Measurements from ENCODE around the gene DYNLT2B. TPM values are rescaled to one million over a fixed set of nuclear protein-coding genes. Genes with fewer than 3 reads are reported as not detected.

The DYNLT2B gene
- total and polyA plus RNA-seq, 2 experiments from 2014 or later, result 24.6 to 81.7 TPM

GRCh38 chr3:196341137-196341536, 23.1 kb upstream of the DYNLT2B start:
- no peak for TF ChIP-seq CTCF (IDR thresholded peaks at IDR 0.05; ENCODE audit: low read depth, low read length)
- Histone ChIP-seq H3K27me3 (no peaks in the 10 kb centered on the region), H3K9me3 (ENCODE audit: low read depth) (no peaks in the 10 kb centered on the region), H3K4me3 (no peak overlapping the region), H3K36me3 (no peaks in the 10 kb centered on the region), H3K4me1 (ENCODE audit: low read depth) (no peaks in the 10 kb centered on the region), H3K27ac (no peak overlapping the region)
- DNase-seq (ENCODE audit: low read depth in 1 of 2, low spot score in 1 of 2), result peak in 1 of 2 donors; percentile 61

- DNase-seq (ENCODE audit: low read depth in 1 of 2, low spot score in 1 of 2), result no peak
- Histone ChIP-seq H3K27me3 (no peaks in the 10 kb centered on the region), H3K9me3 (ENCODE audit: low read depth) (no peaks in the 10 kb centered on the region), H3K36me3 (no peaks in the 10 kb centered on the region), H3K4me3 (no peak overlapping the region), H3K4me1 (ENCODE audit: low read depth) (no peaks in the 10 kb centered on the region), H3K27ac (no peak overlapping the region)
- no peak for TF ChIP-seq CTCF (IDR thresholded peaks at IDR 0.05; ENCODE audit: low read depth, low read length)
Measured at GRCh38 chr3:196340466-196340865, 22.4 kb upstream of the DYNLT2B start.

GRCh38 chr3:196339493-196340254, 21.6 kb upstream of the DYNLT2B start:
- Histone ChIP-seq H3K4me1 (ENCODE audit: low read depth) (no peaks in the 10 kb centered on the region), H3K27me3 (no peaks in the 10 kb centered on the region), H3K27ac (no peak overlapping the region), H3K4me3 (no peak overlapping the region), H3K36me3 (no peaks in the 10 kb centered on the region), H3K9me3 (ENCODE audit: low read depth) (no peaks in the 10 kb centered on the region)
- DNase-seq (ENCODE audit: low read depth in 1 of 2, low spot score in 1 of 2), result peak in 1 of 2 donors; percentile 56
- no peak for TF ChIP-seq CTCF (IDR thresholded peaks at IDR 0.05; ENCODE audit: low read depth, low read length)

GRCh38 chr3:196339044-196339443, 21.0 kb upstream of the DYNLT2B start:
- Histone ChIP-seq H3K36me3 (no peaks in the 10 kb centered on the region), H3K4me1 (ENCODE audit: low read depth) (no peaks in the 10 kb centered on the region), H3K27ac (no peak overlapping the region), H3K9me3 (ENCODE audit: low read depth) (no peaks in the 10 kb centered on the region), H3K4me3 (no peak overlapping the region), H3K27me3 (no peaks in the 10 kb centered on the region)
- TF ChIP-seq CTCF (IDR thresholded peaks at IDR 0.05; ENCODE audit: low read depth, low read length), result no peak
- no peak for DNase-seq (ENCODE audit: low read depth in 1 of 2, low spot score in 1 of 2)

- Histone ChIP-seq H3K9me3 (ENCODE audit: low read depth) (no peaks in the 10 kb centered on the region), H3K36me3 (no peaks in the 10 kb centered on the region), H3K4me3 (no peak overlapping the region), H3K27me3 (no peaks in the 10 kb centered on the region), H3K4me1 (ENCODE audit: low read depth) (no peaks in the 10 kb centered on the region), H3K27ac (no peak overlapping the region)
- TF ChIP-seq CTCF (IDR thresholded peaks at IDR 0.05; ENCODE audit: low read depth, low read length), result no peak
- DNase-seq (ENCODE audit: low read depth in 1 of 2, low spot score in 1 of 2), result no peak
Measured at GRCh38 chr3:196336319-196337145, 18.5 kb upstream of the DYNLT2B start.
